ENCODE results near the gene KIF6.

- TF ChIP-seq CTCF (IDR thresholded peaks at IDR 0.05), result no peak
- no peak for TF ChIP-seq POLR2A (IDR thresholded peaks at IDR 0.05)
Measured at GRCh38 chr6:39698789-39699188, 26.4 kb downstream of the KIF6 start.
